GM23338 (cell line): Measurements from ENCODE around the gene FGF3. TPM values are rescaled to one million over a fixed set of nuclear protein-coding genes. Genes with fewer than 3 reads are reported as not detected.

Experiments used
- ATAC-seq: fragments of 200-7000 bp; cut with Tn5 transposase; 3 replicates; pipeline ENCODE4 v1.9.1; 2020
- DNase-seq: peaks from one replicate; pipeline ENCODE4 v3.0.0-alpha.2; 2015; ENCODE audit warnings: low spot score
- H2AFZ ChIP-seq: fragments of 200-600 bp; sonication (generic); 2 replicates; pipeline ENCODE4 v1.8.0; 2016; ENCODE audit warnings: antibody characterized with exemption, mild to moderate bottlenecking, moderate library complexity
- H3F3A ChIP-seq: fragments of 200-600 bp; sonication (generic); replicated peaks from 2 replicates; pipeline ENCODE4 v1.8.0; 2017; ENCODE audit warnings: antibody characterized with exemption, mixed run types, low read depth
- H3K27ac ChIP-seq: fragments of 200-600 bp; sonication (generic); 2 replicates; pipeline ENCODE4 v1.6.1; 2016; ENCODE audit warnings: low read depth
- H3K27me3 ChIP-seq: fragments of 200-600 bp; sonication (generic); 2 replicates; pipeline ENCODE4 v1.8.0; 2016; ENCODE audit warnings: mild to moderate bottlenecking, mixed run types, moderate library complexity; ENCODE audit not compliant: insufficient read depth
- H3K36me3 ChIP-seq: fragments of 200-600 bp; sonication (generic); 2 replicates; pipeline ENCODE4 v1.8.0; 2016; ENCODE audit warnings: mild to moderate bottlenecking; ENCODE audit not compliant: insufficient read depth
- H3K4me1 ChIP-seq: fragments of 200-600 bp; sonication (generic); 2 replicates; pipeline ENCODE4 v1.8.0; 2016; ENCODE audit warnings: mild to moderate bottlenecking, moderate library complexity; ENCODE audit not compliant: insufficient read depth
- H3K4me2 ChIP-seq: fragments of 200-600 bp; sonication (generic); 2 replicates; pipeline ENCODE4 v1.7.1; 2017; ENCODE audit warnings: mixed run types
- H3K4me3 ChIP-seq: fragments of 200-600 bp; sonication (generic); 2 replicates; pipeline ENCODE4 v1.6.1; 2016; ENCODE audit warnings: mixed run types
- H3K79me2 ChIP-seq: fragments of 200-600 bp; sonication (generic); replicated peaks from 2 replicates; pipeline ENCODE4 v1.8.0; 2017; ENCODE audit warnings: mild to moderate bottlenecking; ENCODE audit not compliant: insufficient read depth
- H3K9me2 ChIP-seq: fragments of 200-600 bp; sonication (generic); 2 replicates; pipeline ENCODE4 v1.8.0; 2017; ENCODE audit not compliant: insufficient read depth
- H4K20me1 ChIP-seq: fragments of 200-600 bp; sonication (generic); replicated peaks from 2 replicates; pipeline ENCODE4 v1.8.0; 2017; ENCODE audit warnings: mild to moderate bottlenecking; ENCODE audit not compliant: insufficient read depth
- H3K27ac Mint-ChIP-seq: 2 replicates; pipeline ENCODE4 v1.8.0; 2020; ENCODE audit warnings: inconsistent platforms, mild to moderate bottlenecking, moderate library complexity, mixed read lengths
- H3K27me3 Mint-ChIP-seq: 3 replicates; pipeline ENCODE4 v1.8.0; 2022; ENCODE audit warnings: low read depth, mild to moderate bottlenecking, moderate library complexity, mixed read lengths, inconsistent platforms; ENCODE audit not compliant: insufficient read depth, poor library complexity
- H3K36me3 Mint-ChIP-seq: 3 replicates; pipeline ENCODE4 v1.8.0; 2021; ENCODE audit warnings: low read depth, mild to moderate bottlenecking, inconsistent platforms, moderate library complexity, mixed read lengths
- H3K4me1 Mint-ChIP-seq: 3 replicates; pipeline ENCODE4 v1.8.0; 2020; ENCODE audit warnings: mild to moderate bottlenecking, inconsistent platforms, mixed read lengths
- H3K4me3 Mint-ChIP-seq: 3 replicates; pipeline ENCODE4 v1.8.0; 2021; ENCODE audit warnings: moderate library complexity, mild to moderate bottlenecking, inconsistent platforms, mixed read lengths
- H3K9me3 Mint-ChIP-seq: 3 replicates; pipeline ENCODE4 v1.8.0; 2020; ENCODE audit warnings: moderate library complexity, mild to moderate bottlenecking, inconsistent platforms, mixed read lengths
- CREB1 ChIP-seq: fragments of 250-450 bp; sonication (Bioruptor Pico); IDR thresholded peaks from 2 replicates; pipeline ENCODE4 v1.5.0; 2020; ENCODE audit warnings: low read depth, mild to moderate bottlenecking, moderate library complexity
- EZH2 ChIP-seq: fragments of 200-600 bp; sonication (generic); IDR thresholded peaks from one replicate; pipeline ENCODE4 v1.8.0; 2017; ENCODE audit warnings: antibody characterized with exemption, mild to moderate bottlenecking, low read depth; ENCODE audit not compliant: unreplicated experiment
- EZH2phosphoT487 ChIP-seq: fragments of 200-600 bp; sonication (generic); IDR thresholded peaks from one replicate; pipeline ENCODE4 v1.8.1; 2018; ENCODE audit warnings: antibody characterized with exemption; ENCODE audit not compliant: unreplicated experiment
- JUNB ChIP-seq: IDR thresholded peaks from one replicate; pipeline ENCODE4 v1.6.1; 2016; ENCODE audit warnings: antibody characterized with exemption; ENCODE audit not compliant: unreplicated experiment
- NANOG ChIP-seq: IDR thresholded peaks from 2 replicates; pipeline ENCODE4 v1.6.1; 2016; ENCODE audit warnings: antibody characterized with exemption, borderline replicate concordance
- POLR2AphosphoS5 ChIP-seq: IDR thresholded peaks from 2 replicates; pipeline ENCODE4 v1.6.1; 2016; ENCODE audit warnings: antibody characterized with exemption, low read depth
- ZNF331 ChIP-seq: fragments of 250-450 bp; sonication (Bioruptor Pico); IDR thresholded peaks from 2 replicates; pipeline ENCODE4 v1.5.0; 2020; ENCODE audit warnings: low read depth, mild to moderate bottlenecking, moderate library complexity
- polyA plus RNA-seq: library from polyadenylated mRNA; unstranded; fragments of >200 nt; fragmentation: Nextera tagmentation; extraction: Ambion mirVana; gene quantifications from 2 replicates; pipeline ENCODE4 v1.2.1, GENCODE V29; 2016
- total RNA-seq: library from RNA; depleted of rRNA; stranded (reverse); fragments of >200 nt; shearing (Covaris generic); gene quantifications from 2 replicates; pipeline ENCODE4 v1.2.3, GENCODE V29; 2014
- TF ChIP-seq, protein P1 (sequence below): IDR thresholded peaks from one replicate; pipeline ENCODE4 v1.6.1; 2018; ENCODE audit warnings: antibody characterized with exemption; ENCODE audit not compliant: unreplicated experiment
- TF ChIP-seq, protein P2 (sequence below): IDR thresholded peaks from 2 replicates; pipeline ENCODE4 v1.6.1; 2016; ENCODE audit warnings: antibody characterized with exemption

The FGF3 gene
- total and polyA plus RNA-seq, 2 experiments from 2014 or later, result 1.2 TPM; not detected in 1

DNA sequence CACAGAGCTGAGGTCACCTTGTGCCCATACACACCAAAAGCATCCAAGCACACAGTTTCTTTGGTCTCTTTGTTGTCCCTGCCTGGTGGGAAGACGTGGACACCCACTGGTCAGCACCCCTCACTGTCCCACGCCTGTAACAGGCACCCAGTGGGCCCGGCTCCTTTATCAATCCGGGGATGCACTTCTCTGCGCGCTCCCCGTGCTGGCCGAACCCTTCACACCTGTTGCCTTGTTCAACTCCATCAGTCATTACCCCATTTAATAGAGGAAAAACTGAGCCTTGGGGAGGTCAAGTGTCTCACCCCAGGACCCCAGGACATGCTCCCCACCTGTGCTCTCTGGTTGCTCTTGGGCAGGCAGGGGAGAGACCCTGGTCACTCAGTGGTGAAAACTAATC lies 49.7 kb upstream of the FGF3 start (continued):
- TF ChIP-seq POLR2AphosphoS5 (no peak), ZNF331 (CRISPR knock-in tag) (no peak), EZH2phosphoT487 (no peak), EZH2 (no peak), CREB1 (CRISPR knock-in tag) (no peak), JUNB (no peak)
- TF ChIP-seq, protein P1, sequence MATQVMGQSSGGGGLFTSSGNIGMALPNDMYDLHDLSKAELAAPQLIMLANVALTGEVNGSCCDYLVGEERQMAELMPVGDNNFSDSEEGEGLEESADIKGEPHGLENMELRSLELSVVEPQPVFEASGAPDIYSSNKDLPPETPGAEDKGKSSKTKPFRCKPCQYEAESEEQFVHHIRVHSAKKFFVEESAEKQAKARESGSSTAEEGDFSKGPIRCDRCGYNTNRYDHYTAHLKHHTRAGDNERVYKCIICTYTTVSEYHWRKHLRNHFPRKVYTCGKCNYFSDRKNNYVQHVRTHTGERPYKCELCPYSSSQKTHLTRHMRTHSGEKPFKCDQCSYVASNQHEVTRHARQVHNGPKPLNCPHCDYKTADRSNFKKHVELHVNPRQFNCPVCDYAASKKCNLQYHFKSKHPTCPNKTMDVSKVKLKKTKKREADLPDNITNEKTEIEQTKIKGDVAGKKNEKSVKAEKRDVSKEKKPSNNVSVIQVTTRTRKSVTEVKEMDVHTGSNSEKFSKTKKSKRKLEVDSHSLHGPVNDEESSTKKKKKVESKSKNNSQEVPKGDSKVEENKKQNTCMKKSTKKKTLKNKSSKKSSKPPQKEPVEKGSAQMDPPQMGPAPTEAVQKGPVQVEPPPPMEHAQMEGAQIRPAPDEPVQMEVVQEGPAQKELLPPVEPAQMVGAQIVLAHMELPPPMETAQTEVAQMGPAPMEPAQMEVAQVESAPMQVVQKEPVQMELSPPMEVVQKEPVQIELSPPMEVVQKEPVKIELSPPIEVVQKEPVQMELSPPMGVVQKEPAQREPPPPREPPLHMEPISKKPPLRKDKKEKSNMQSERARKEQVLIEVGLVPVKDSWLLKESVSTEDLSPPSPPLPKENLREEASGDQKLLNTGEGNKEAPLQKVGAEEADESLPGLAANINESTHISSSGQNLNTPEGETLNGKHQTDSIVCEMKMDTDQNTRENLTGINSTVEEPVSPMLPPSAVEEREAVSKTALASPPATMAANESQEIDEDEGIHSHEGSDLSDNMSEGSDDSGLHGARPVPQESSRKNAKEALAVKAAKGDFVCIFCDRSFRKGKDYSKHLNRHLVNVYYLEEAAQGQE, result no peak
- TF ChIP-seq, protein P2, sequence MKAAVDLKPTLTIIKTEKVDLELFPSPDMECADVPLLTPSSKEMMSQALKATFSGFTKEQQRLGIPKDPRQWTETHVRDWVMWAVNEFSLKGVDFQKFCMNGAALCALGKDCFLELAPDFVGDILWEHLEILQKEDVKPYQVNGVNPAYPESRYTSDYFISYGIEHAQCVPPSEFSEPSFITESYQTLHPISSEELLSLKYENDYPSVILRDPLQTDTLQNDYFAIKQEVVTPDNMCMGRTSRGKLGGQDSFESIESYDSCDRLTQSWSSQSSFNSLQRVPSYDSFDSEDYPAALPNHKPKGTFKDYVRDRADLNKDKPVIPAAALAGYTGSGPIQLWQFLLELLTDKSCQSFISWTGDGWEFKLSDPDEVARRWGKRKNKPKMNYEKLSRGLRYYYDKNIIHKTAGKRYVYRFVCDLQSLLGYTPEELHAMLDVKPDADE, result no peak

DNA sequence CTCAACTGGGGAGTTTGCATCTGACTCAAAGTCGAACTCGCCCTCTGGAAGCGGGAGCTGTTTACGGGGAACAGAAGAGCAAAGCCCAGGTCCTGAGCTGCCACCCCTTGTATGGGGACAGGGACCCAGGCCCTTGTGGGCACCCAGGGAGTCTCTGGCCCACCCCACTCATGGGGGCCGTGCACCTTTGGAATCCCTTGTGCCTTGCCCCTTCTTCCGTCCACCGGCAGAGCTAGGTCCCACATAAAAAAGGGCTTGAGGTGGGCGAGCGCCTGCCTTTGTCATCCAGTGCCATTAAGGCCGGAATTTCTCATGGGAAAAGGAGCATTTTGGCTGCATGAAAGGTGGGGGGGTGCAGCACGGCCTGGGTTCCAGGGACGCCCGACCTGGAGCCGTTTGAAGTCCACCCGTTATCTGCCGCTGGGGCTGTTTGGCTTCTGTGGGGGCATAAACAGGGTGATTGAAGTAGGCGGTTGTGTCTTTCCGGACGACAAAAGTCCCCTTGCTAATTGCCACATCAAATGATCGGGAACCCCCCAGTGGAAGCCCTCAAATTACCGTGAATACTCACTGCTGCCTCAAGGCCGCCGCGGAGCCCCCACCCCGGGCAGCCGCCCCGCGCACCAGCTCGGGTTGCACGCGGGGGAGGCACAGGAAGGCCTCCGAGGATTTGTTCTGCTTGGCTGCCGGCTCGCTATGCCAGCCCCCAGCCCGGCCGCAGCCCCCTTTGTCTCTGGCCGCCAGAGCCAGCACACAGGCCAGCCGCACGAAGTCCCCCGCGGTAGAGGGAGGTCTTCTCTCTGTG lies 49.0 kb upstream of the FGF3 start:
- 0 out of 2 replicates have a peak, but pooled peaks cover 2% of the 10 kb centered on the region for H3F3A ChIP-seq
- H3K79me2 ChIP-seq, result no peaks in the 10 kb centered on the region
- ATAC-seq (peak; percentile 77), DNase-seq (peak; percentile 47)
- no peaks in the 10 kb centered on the region for H3K9me2 ChIP-seq
- Mint-ChIP-seq H3K27me3 (peaks cover 7% of the 10 kb centered on the region), H3K4me1 (peaks cover 23% of the 10 kb centered on the region), H3K9me3 (peaks cover 11% of the 10 kb centered on the region), H3K4me3 (no peak overlapping the region; the same call in 2 of the 3 replicates), H3K36me3 (no peaks in the 10 kb centered on the region; the same call in 2 of the 3 replicates), H3K27ac (no peak overlapping the region)
- H3K27ac ChIP-seq, result no peak overlapping the region
- H3K4me1 ChIP-seq, result no peaks in the 10 kb centered on the region; the same call in 1 of the 2 replicates
- H3K27me3 ChIP-seq, result no peaks in the 10 kb centered on the region
- H3K4me3 ChIP-seq, result no peak overlapping the region
- no peaks in the 10 kb centered on the region for H4K20me1 ChIP-seq
- H3K36me3 ChIP-seq, result no peaks in the 10 kb centered on the region
- no peak overlapping the region for H3K4me2 ChIP-seq
- H2AFZ ChIP-seq, result peak overlapping the region; percentile 91
- TF ChIP-seq ZNF331 (CRISPR knock-in tag) (no peak), EZH2 (no peak), NANOG (no peak), POLR2AphosphoS5 (no peak)
- TF ChIP-seq, protein P1, result no peak
